GM19023 (cell line): ENCODE data around the gene PTPRD.

ENCODE experiments used
- ATAC-seq: cut with Tn5 transposase; IDR thresholded peaks from one replicate; pipeline ENCODE4 v1.9.1; 2021; ENCODE audit warnings: mild to moderate bottlenecking, moderate library complexity; ENCODE audit not compliant: unreplicated experiment

Gene PTPRD

DNA sequence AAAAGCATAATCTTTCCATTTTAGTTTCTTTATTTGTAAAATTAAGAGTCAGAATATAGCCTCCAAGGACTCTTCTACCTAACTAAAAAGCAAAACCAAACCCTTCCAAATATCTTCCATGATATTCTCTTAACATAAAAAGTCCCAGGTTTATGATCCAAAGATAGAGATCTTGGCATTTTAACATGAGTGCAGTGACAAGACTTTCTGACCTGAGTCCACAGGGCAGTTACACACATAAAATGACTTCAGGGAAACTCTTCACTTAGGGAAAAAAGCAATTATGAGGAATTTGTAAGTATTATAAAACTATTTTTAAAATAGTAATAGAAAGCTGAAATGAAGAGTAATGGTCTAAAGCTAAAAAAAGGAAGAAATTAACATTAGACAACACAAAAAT lies 2040.6 kb downstream of the PTPRD start:
- ATAC-seq: no peak

DNA sequence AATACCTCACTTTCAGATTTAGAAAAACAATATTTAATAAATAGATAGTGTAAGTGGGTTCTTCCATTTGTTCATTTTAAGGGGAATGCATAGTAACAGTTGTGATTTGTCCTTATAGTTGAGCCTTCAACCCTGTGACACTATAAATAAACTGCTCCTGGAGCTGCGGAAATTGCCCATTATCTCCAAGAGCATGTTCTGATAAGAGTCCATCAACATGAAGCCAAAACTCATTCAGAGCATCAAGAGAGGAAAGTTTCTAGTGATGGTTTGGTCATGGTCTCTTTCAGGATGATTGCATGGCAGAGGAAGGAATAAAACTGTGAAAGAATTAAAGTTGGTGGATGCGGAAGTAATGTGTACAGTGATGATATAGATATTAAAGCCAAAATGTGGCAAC lies 2041.2 kb downstream of the PTPRD start:
- ATAC-seq: no peak

DNA sequence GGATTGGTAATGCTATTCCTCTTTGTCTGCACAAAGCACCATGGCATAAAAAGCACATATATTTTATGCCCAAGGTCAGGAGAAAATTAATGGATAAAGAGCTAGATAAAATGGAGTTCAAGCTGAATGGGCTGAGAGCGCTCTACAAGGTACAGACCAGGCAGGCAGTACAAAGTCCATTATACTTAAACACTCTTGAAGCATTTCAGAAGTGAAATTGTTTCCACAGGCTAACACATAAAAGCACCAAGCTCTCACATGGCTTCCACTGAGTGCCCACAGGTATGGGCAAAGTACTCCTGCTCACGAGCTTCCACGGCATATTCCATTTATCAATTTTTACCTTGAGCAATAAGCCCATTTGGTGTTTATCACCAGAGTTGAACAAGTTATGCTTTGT lies 2042.0 kb downstream of the PTPRD start:
- ATAC-seq: no peak

DNA sequence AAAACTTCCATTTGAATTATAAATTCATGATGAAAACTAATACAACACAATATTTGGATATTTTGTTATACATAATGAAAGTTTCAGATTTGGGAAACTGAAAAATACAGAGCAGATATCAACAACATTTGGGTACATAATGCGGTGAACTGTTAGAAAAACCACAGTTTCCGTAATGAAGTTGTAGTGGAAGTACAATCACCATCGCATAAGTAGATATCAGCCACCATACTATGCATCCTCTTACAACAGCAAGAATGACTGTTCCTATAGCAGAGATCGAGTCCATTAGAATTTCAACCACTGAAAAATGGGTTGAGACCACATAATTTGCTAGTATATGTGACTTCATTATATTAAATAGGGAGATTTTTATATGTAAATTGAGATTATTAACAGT lies 2043.0 kb downstream of the PTPRD start:
- ATAC-seq: no peak

DNA sequence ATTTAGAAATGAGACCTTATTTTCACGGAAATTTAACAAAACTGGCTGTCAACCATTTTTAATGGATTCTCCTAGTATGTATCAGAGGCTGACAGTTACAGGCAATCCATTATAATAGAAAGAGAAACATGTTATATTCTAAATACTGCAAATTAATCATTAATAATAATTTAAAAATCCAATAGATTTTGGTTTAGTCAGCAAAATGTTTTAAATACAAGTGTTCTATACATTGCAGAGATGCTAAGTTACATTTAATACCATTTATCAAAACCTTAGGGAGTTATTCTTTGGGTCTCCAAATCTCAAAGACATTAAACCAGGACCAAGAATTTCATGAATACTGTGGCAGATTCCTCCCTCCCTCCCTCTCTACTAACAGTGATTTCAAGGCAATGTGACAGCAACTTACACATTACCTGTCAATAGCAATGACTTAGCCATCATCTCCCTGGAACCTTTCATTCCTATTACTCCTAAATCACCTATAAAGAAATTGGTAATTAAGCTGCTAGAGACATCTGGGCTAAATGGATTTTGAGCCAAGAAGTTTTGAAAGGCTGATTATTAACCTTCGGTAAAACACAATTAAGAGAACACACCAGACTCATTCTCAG lies 2044.7 kb downstream of the PTPRD start:
- ATAC-seq: no peak

DNA sequence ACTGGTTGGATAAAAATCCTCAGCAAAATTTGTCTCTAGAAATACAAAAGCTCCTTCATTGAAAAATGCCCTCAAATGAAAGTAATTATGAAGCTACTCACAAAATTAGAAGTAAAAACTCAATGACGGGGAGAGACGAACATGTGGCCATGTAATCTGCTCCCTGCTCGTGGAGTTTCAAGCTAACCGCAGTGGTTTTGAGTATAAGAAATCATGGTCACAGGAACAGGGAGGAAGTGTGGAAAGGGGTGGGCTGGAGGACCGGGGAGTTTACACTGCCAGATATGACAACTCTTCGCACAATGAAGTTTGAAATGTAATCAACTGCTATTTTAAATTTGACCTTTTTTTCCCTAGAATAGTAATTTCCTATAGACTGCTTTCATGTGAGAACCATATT lies 2047.8 kb downstream of the PTPRD start:
- no peak for ATAC-seq

DNA sequence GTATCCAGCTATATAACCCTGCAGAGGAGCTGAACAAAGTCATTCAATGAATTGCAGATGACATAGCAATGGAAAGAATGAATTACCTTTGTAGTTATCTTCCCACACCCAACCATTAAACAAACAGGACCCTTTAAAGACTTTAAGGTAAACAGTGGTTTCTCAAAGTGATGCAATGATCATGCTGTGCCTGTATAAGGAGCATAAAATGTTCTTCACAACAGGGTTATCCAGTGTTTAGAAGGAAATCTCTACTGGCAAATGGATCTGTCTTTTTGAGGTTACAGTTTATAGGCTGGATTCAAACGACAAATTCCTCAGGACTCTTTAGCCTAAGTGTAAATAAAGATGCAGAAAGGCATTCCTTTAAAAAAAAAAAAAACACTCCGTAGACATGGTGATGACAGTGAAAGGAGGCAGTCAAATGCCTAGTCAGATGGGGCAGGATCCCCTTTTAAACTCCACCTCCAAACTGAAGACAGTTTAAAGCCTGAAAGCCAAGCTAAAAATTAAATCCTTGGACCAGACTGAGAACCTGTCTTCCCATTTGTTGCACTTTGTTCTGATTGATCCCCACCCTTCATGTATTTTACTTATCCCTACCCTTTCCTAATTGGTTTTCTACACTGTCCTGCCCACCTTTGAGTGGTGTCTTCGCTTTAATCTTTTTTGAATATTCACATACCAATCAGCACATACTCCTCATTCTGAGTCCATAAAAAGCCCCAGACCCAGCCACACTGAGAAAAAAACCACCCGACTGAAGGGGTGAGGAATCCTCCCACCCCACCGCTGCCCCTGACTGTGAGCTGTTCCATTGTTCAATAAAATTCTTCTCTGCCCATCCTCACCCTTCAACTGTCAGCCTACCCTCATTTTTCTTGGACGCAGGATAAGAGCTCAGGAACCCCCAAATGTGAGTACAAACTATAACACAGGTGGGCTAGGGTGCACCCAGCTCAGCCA lies 2052.0 kb downstream of the PTPRD start:
- ATAC-seq: no peak

DNA sequence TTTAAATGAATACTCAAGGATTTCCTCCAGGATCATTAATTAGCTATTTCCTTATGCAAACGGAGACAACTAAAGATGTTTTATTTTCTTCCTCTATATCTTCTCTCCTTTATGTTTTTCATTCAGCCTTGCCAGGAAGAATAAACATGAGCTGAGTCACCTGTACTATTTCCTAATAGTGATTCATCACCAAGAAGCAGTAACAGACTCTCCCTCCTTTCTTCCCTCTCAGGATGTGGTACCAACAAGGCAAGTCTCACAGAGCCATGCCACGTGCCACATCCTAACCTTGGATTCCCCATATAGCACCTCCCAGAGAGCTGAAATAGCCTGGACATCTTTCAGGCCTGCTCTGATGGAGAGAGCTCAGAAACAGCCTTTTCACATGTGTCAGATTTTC lies 2054.6 kb downstream of the PTPRD start:
- ATAC-seq: no peak

DNA sequence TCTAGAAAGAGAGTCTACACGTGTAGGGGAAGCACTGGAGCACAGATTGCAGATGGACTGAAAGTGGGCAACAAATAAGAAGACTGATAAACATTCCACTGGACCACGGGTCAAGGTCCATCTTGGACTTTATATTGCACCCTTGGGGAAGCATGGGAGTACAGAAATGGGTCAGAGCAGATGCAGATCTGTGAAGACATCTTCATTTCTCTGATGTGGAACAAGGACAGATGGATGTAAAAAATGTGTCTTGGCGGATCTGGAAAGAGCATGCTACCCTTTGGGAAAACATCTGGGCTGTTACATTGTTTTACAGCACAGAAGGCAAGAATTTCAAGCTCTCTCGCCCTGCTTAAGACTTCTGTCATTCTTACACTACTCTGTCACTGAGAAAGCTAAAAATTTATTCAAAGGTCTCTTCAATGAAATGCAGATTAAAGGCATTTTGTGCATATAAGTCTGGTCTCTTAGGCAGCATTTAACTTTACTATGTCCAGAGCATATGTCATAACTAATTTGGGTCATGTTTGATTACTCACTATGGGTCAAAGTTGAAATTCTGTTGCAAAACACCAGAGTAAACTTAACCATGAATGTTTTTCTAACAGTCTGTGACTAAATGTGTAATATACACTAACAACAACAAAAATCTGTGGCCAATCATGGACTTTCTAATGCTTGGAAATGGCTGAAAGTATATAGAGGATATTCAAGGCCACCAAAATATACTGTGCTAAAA lies 2056.9 kb downstream of the PTPRD start:
- ATAC-seq: no peak

DNA sequence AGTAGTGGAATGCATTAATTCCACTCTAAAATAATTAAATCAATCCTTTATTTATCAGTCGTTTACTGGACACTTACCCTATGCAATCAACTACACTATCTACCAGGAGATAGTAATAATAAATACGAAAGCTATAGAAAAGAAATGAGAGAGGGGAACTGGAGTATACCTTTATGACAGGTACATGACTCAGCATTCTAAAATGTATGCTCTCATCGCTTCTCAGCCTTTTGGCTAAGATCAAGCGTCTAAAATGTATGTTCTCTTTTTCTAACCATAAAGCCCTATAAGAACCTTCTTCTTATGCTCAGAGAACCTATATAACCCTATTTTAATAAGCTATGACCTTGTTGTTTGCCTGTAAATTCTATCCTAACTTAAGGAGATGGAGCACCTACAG lies 2059.4 kb downstream of the PTPRD start:
- no peak for ATAC-seq

DNA sequence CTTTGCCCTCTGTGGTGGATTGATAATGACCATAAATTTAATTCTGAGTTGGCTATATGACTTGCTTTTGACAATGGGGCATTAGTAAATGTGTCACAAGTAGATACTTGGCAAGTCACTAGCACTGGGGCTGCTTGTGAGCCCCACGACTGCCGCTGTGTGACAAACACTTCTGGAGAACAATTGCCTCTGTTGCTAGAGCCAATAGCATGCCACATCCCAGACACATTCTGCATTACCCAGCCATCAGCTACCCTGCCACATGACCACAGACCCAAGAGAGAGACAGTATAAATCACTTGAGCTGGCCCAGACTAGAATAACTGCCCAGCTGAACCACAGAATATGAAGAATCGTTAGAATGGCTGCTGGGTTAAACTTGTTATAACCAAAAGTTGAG lies 2060.1 kb downstream of the PTPRD start:
- no peak for ATAC-seq

DNA sequence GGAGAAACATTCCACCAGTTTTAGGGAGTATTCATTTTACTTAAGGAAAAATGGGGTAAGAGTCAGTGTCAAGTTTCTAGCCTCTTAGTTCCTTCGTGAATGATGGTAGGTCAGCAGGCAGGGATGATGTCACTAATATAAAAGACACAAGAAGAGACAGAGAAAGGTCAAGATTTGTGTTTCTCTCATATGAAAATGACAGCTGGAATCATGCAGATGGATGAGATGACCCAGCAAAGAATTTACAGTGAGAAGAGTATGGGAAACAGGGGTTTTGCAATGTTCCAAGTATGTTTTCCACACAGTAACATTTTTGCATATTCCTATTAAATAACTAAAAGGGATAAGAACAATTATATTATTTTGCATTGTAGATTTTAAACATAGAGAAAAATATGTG lies 2063.6 kb downstream of the PTPRD start:
- ATAC-seq: no peak

DNA sequence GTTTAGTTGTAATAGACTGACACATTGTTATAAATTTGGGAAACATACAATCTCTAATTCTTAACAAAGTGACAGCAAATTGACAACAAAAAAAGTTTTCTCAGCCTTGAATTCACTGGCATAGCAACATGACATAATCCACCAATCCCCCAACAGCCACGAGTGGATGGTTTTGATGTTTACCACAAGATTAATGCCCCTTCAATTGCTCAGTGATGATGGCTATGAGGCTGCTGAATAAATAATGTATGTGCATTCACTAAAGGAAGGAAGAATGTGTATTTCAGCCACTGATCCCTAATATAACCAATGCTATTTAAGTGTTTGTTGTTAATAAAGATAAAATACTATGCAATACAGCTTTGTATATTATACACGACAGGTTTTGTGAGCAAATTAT lies 2069.6 kb downstream of the PTPRD start:
- no peak for ATAC-seq

DNA sequence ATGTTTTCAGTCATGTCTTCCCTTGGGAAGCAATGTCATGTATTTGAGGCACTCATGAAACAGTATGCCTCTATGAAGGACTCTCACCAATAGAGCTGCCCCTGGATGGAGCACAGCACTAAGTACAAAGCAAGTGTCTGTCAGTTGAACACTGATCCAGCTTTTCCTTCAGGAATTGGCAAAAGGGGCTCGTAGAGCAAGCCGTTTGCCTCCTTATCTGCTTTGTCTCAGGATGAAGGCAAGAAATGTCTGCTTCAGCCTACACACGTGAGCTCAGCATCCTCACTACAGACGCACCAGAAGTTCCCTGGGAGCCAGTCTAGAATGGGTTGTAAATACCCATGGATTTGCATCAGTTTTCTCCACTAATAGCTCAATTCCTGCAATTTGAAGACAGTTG lies 2070.3 kb downstream of the PTPRD start:
- ATAC-seq: no peak

DNA sequence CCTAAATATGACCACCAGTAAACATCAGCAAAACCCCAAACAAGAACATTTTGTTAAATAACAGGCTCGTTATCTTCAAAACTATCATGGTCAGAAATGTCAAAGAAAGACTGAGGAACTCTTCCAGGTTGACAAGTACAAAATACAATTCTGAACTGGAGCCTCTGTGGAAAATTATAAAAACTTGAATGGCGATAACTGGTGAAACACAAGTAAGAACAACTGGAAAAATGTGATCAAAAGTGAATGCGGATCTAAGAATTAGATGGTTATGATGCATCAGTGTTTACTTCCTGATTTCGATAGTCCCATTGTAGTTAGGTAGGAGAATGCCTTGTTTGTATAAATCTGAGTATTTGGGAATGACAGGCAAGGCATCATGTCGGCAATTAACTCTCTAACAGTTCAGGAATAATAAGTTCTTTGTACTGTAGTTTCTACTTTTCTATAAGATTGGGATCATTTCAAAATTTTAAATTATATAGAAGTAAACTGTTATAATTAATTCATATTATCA lies 2073.1 kb downstream of the PTPRD start:
- ATAC-seq: no peak

DNA sequence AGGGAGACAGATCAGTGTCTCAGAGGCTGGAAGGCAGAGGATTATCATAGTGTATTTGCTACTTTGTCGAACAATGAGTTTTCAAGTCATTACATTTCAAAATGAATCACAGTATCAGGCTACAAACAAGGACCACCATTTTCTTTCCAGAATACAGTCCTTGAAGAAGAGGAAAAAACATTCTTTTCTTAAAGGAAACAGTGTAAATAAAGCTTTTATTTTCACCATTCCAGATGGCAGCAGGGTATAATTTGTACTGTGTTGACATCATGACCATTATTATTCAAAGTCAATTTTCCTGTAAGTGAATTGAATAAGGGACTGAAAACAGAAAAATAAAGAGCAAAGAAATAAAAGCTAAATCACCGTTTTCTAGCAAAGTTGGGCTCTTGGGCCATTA lies 2076.0 kb downstream of the PTPRD start:
- no peak for ATAC-seq

DNA sequence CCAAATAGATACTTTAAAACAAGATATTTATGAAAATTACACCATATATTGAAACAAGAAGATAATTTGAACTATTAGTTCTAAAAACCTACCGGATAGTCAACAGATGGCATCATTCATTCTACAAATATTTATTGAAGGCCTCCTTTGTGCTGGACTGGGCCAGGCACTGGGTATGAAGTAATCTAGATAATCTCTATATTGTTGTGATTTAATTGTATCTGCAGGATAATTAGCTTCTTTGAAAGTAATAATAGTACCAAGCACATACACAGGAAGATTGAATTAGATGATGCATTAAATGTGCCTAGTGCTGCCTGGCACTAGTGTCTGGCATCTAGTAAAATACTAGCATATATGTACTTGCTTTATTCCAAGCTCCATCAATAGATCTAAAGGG lies 2078.0 kb downstream of the PTPRD start:
- ATAC-seq: no peak

DNA sequence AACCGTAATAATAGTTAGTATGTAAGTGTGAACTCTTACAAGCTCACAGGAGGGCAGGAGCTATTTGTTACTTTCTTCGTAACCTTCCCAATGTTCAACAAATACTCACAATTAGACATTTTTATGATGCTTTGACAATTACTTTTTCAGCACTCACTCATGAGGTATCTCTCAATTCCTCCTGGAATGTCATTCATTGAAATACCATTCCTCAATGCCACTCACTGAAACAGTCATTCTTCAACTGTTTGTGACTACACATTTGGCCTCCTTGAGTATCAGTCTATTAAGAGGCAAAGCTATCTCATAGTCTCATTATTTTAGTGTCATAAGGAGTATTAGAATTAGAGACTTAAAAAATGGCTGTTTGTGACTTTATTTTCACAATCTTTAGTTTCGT lies 2079.1 kb downstream of the PTPRD start:
- no peak for ATAC-seq

DNA sequence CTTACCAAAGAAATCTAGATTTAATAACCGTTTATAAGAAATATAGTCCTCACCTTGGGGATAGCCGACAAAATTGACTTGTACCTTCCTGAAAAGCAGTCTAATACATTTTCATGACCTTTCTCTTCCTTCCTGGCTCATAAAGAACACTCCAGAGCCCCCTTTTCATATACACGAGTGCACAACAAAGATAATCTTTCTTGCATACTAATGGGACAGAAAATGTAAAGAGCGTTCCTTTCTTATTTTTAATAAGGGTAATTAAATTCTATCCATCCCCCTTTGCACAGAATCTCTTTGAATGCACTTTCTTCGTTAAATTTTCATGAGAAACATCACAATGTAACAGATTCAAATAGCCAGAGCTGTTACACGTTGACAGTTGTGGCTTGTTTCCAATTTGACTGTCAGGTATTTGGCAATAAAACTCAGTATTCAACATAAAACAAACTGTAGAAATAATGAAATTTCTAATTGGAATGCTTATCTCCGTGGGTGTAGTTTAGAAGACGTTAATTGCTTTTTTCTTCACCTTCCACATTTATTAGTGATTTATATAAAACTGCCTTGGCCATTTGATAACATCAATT lies 2080.9 kb downstream of the PTPRD start:
- ATAC-seq: no peak

DNA sequence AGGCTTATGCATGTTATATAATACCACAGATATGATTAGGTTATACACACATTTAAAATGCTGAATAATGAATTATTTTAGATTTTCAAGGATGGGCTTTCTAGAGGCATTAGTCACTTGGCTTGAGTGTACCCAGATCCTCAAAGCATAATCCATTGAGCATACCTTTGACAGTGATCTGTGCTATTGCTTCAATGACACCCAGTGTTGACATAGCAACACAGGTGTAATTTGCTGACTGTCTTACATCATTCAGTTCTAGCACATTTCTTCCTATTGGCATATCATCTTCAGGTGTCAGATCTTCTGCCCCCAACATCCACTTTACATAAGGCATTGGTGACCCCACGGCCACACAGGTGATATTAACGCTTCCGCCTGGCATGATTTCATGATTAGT lies 2091.7 kb downstream of the PTPRD start:
- ATAC-seq: no peak

DNA sequence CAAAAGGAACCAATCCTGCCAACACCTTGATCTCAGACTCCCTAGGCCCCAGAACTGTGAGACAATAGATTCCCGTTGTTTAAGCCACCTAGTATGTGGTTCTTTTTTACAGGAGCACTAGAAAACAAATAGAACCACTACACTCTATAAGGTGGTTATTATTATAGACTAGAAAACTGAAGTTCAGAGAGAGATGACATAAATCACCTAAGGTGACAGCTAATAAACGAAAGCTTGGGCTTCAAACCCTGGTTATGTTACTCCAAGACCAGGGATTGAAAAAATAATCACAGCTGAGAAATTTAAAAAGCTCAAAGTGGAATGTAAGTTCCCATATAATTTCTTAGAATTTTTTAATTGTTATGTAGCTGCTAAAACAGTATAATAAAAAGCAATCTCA lies 2097.1 kb downstream of the PTPRD start:
- ATAC-seq: no peak
